T-helper 2 cell (primary cell): Measurements from ENCODE around the gene TTC22.
A peak's percentile ranks its signal among the peaks of the same experiment; 100 is the strongest.

Source experiments
- DNase-seq, 5 experiments: peaks; one replicate each; pipeline versions ENCODE4 v3.0.0 to v3.0.0-alpha.2; 2012 to 2022

Gene TTC22

DNA sequence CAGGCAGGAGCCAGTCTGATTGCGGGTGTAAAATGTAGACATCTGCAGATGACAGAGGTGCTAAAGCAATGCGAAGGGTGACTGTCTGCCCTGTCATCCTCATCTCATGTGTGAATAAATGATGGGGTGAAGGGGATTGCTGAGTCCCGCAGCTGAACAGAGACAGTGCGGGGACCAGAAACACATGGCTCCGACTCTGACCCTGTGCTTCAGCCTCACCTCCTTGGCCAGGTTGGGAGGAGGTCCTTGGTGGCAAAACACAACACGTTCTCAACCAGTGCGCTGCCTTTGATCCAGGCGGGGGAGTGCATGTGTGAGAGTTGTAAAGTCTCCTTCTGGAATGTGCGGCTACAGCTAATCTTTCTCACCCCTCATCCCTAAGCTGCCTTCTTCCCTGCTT is 32.0 kb upstream of the TTC22 start:
- DNase-seq: no peak

DNA sequence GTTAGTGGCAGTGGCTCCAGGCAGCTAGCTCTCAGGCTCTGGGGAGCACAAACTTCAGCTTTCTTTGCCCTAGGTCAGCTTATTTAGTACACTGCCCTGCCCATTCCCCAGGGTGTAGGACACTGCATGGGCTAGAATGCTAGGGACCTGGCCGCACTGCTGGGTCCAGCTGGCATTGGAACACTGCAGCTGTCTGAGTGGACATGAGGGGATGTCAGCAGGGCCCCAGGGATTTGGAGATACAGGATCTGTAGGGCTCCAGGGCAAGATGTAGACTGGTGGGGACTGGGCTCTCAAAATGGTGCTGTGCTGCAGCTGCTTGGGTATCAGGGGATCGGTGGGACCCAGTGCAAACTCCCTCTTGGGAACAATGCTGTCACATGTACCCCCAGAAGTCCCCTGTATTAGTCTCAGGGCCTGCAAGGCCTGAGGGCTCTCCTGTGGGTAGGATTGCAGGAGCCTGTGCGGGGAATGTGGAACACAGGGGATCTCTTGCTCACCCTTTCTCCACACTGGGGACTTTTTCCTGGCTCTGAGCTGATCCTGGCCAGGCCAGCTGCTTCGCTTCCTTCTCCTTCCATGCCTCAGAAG is 25.2 kb upstream of the TTC22 start:
- no peak for DNase-seq

DNA sequence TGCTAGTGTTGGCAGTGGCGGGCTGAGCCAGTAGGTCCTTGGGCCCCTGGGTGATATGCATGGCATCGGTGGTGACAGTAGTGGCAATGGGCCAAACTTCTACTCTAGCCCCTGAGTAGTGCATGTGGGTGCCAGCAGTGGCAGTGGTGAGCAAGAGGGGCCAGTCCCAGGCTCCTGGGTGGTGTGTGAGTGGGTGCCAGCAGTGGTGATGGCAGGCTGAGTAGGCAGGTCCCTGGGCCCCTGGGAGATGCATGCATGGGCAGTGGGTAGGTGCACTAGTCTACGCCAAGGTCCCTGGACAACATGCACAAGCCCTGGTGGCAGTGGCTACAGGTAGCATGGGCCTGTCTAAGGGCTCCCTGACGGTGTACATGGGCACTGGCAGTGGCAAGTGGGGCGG is 24.6 kb upstream of the TTC22 start:
- DNase-seq: no peak

DNA sequence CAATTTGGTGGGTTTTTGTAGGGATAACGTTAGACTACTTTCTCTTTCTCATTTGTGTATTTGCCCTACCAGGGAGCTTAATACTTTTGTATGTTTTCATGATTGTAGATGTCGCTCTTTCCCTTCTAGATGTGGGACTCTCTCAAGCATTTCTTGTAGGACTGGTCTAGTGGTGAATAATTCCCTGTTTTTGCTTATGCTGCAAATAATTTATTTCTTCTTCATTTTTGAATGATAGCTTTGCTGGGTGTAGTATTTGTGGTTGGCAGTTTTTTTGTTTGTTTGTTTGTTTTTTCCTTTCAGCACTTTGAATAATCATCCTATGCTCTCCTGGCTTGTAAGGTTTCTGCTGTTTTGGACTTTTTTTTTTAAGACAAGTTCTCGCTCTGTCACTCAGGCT is 22.5 kb upstream of the TTC22 start:
- no peak for DNase-seq

DNA sequence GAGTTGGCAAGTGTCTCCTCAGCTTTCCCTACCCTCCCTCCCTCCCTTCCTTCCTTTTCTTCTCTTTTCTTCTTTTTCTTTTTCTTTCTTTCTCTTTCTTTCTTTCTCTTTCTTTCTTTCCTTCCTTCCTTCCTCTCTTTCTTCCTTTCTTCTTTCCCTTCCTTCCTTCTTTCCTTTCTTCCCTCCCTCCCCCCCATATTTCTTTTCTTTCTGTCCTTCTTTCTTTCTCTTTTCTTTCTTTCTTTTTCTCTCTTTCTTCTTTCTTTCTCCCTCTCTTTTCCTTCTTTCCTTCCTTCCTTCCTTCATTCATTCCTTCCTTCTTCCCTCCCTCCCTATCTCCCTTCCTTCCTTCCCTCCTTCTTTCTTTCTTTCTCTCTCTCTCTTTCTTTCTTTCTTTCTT is 18.6 kb upstream of the TTC22 start:
- no peak for DNase-seq

DNA sequence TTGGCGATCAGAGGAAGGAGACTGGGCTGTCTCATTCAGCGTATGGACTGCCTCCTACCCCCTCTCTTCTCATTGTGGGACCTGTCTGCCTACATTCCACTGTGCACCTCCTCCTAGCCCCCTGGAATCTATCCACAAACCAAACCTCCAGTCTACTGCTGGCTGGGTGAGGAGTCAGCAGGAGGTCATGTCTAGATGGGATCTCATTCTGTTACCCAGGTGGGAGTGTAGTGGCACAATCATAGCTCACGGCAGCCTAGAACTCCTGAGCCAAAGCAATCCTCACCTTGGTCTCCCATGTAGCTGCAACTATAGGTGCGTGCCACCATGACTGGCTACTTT is 18.0 kb upstream of the TTC22 start:
- no peak for DNase-seq

DNA sequence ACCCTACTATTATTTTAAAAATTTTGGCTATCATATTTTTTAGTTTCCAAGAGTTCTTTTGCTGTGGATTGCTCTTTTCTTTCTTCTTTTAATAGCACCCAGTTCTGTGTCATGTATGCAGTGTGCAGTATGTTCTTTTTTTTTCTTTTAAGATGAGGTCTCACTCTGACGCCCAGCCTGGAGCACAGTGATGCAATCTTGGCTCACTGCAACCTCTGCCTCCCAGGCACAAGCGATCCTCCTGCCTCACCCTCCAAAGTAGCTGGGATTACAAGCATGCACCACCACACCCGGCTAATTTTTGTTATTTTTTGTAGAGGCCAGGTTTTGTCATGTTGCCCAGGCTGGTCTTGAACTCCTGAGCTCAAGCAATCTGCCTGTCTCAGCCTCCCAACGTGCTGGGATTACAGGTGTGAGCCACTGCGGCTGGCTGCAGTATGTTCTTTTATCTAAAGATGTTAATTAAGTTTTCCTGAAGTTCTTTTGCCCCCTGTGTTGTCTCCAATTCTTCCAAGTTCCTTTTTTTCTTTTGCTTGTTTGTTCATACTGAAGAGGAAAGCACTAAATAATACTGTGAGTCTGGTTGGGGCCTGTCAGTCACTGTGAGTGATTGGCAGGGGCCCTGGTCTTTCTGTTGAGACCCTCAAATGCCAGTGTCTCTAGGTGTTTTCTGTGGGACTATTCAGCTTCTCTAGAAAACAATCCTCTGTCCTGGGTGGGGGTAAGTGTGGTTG is 17.5 kb upstream of the TTC22 start:
- DNase-seq: no peak

DNA sequence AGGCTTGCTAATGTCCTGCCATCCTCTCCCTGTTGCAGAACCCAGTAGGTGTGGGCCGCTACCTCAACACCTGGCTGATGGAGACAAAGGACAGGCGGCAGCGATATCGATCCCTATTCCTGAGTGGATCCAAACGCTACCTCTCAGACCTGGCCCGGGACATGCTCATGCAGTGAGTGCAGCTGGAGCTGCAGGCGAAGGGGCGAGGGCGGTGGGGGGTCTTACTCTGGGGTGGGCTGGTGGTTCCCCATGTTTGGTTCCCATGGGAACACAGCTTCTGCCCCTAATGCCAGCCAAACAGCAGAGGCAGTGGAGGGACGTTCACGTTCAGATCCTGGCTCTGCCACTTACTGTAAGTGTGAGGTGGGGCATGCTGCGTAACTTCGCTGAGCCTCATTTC is 15.8 kb upstream of the TTC22 start:
- DNase-seq: no peak

DNA sequence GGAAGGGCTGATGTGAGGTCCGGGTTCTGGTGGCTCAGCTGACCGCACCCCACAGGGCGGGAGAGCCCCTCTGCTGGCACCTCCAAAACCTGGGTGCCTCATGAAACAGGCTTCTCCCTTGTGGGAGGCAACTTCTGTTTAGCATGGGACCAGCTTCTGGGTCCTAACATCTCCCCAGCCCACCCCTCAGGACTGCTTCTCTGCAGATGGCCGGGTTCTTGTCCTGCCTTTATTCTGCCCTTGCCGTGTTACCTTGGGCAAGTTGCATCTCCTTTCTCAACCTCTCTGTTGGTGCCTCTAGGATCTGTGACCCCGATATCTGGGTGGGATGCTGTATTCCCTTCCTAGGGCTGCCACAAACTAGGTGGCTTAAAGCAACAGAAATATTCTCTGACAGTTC is 15.0 kb upstream of the TTC22 start:
- no peak for DNase-seq

DNA sequence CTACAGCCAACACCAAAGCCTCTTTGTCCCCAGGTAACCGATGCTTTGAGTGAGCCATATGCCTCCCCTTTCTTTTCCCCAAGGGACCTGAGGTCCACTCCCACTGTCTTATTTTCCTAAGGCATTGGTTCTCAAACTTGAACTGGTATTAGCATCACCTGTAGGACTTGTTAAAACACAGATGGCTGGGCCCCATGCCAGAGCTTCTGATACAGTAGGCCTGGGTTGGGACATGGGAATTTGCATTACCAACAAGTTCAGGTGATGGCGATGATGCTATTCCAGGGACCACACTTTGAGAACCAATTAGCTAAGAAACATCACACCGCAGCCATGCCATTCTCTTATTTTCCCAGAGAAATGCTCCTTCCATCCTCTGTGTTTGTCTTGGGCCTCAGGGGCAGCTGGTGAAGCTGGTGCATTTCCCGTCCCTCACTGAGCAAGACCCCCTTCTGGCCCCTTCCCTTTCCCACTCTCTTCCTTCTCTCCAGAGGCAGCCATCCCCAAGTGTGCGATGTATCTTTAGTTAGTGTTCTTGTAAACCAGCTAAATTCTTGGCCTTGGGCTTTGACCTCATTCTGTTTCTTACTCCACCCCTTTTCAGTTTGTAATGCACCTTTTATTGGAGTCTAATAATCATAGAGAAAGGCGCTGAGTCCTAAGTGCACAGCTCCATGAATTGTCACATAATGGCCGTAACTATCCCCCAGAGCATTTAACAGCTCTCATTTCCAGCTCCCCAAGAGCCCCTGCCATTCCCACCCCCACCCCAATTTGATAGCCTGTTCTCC is 14.2 kb upstream of the TTC22 start:
- no peak for DNase-seq

DNA sequence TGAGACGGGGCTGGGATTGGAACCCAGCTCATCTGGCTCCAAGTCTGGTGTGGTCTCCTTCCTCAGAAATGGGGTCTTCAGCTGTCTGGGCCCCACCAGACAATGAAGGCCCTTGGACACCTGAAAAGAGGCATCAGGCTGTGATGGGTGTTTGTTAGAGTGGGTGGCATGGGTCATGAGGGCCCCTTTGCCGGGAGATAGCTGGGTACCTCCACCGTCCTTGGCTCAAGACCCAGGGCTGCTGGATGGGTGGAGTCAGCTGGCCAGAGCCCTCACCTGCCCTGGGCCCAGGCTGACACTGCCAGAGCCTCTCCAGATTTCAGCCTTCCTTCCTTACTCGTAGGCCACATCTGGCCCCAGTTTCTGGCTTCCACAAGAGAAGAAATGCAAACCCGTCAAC is 13.4 kb upstream of the TTC22 start:
- DNase-seq: no peak

DNA sequence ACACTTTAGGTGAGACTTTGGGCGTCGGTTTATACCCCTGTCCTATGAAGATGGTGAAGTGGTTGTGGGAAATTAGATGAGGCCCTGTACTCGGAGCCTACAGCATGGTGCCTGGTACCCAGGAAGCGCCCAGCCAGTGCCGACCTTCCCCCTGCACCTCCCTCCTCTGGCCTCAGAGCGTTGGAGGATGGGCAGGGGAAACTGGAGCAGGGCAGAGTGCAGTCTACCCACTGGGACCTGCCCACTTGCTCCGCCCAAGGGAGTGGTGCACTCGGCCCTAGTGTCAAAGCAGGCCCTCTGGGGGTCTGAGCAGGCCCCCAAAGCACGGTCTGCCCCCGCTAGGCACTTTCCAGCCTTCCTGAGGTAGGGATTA is 13.0 kb upstream of the TTC22 start:
- DNase-seq: no peak

DNA sequence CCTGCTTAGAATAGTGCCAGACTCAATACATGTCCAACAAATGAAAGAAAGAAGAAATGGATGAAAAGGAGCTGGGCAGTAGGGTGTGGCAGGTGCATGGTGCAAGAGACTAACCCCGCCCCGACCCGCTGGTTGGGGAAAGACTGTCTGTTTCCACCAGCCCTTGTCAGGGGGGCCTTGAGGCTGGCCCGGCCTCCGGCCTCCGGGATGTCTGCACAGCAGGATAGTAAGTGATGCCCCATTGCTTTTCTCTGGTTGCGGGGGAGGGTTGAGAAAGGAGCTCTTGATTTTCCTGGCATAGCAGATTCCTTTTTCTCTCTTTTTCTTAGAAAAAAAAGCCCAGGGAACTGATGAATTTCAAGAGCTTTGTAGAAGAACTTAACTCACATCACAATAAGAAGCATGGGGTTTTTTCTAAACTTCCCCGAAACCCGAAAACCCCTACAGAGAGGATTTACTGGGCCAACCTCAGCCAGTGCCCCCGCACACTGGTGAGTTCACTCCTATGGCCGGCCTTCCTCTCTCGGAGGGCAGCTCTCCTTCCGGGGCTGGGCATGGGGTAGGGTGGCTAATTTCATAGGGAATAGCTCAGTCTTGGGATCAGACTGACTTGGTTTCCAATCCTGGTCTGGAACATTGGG is 12.5 kb upstream of the TTC22 start:
- DNase-seq: no peak

DNA sequence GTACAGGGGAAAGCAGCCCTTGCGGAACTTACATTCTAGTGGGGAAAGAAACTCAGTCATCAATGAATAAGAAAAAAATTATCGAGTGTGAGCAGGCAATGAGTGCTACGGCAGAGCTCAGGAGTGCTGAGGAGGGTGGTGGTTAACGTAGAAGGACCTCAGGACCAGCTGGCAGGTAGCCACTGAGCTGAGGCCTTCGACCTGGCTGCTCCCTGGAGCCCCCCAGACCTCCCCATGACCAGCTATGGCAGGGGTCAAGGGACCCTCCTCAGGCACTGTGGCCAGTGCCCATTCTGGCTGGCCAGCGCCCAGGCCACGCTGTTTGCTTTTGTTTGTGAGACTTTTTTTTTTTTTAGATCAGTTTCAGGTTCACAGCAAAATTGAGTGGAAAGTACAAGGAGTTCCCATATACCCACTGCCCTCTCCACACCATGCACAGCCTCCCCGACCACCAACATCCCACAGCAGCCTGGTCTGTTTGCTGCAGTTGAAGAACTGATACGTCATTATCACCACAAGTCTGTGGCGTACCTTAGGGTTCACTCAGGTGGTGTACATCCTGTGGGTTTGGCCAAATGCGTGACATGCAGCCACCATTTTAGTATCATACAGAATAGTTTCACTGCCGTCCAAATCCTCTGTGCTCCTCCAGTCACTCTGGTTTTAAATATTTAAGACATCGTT is 11.8 kb upstream of the TTC22 start:
- peak in 2 of 5 experiments; percentile 14 to 65 for DNase-seq

DNA sequence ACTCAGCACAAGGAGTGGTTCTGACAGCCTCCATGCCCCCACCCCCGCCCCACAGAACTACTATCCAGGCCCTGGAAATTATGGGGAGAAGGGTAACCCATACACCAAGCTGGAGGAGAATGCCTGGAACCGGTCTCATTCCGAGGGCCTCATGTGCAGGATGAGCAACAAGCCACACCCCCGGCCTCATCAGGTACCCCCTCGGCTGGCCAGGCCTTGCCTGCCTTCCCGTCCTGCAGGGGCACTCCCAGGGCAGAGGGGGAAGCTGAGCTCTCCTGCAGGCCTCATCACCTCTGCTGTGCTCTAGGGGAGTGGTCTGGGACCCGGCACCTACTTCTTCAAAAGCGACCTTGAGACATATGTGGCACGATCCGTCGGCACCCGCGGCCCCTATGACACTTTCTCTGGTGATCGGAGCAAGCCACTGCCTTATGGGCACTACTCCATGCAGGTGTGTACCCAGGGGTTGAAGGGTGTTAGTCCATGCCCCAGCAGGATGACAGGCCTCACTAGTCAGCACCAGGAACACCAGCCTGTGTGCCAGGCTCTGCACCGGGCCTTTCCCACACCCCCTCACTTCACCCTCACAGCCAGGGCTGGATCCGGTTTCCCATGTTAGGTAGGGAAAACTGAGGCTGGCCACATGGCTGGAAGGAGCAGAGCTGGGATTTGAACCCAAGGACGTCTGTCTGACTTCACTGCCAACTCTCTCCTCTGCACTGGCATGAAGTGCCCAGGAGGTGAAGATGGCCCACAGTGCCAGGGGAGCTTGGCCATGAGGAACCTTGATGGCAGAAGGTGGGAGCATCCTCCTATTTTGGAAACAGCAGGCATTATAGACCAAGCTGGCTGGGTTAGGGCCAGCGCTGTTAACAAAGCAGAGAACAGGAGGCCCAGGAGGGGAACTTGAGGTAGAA is 10.9 kb upstream of the TTC22 start:
- DNase-seq: no peak

DNA sequence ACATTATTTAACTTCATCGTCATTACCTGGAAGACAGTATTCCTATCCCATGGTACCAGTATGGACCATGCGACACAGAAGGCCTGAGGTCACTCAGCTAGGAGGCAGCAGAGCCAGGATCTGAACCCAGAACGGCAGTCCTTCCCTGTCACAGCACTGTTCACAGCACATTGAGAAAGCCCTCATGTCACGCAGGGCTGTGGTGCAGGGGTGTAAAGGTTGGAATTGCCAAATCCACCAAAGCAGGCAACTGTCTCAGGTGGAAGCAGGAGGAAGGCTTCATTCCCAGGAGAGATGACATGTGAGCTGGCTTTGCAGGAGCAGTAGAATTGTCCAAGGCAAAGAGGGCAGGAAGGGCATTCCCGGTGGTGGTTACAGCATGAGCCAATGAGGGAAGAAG is 9.9 kb upstream of the TTC22 start:
- no peak for DNase-seq

DNA sequence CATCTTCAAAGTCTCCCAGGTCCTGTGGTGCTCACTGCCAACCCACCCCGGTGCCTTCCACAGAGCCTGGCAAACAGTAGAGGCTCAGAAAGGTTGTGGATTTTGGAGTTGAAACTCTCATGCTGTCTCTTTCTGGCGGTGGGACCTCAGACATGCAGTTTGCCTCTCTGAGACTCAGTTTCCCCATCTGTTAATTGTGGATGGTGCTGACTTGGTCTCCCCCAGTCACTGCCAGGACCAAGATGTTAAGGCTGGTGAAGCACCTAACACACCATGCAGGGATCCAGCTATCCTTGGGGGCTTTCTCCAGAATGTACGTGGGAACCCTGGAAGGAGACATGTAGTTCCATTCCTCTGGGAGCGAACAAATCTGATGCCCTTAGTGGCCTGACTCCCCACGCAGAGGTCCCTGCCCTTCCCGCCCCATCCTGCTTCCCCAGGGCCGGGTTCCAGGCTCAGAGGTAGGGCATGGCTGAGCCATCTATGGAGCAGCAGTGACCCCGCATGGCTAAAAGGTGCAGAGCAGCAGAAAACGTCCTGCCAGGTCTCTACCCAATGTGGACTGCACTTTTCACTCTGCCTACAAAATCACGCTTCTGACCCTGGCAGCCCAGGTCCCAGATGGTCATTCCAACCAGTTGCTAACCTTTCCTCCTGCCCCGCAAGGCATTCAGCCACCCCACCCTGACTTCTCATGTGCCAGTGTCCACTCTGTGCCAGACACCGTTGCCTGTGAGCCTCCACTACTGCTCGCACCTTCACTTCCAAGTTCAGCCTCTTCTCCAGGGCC is 9.2 kb upstream of the TTC22 start:
- peak in 4 of 5 experiments; percentile 33 to 63 (median 48) for DNase-seq

DNA sequence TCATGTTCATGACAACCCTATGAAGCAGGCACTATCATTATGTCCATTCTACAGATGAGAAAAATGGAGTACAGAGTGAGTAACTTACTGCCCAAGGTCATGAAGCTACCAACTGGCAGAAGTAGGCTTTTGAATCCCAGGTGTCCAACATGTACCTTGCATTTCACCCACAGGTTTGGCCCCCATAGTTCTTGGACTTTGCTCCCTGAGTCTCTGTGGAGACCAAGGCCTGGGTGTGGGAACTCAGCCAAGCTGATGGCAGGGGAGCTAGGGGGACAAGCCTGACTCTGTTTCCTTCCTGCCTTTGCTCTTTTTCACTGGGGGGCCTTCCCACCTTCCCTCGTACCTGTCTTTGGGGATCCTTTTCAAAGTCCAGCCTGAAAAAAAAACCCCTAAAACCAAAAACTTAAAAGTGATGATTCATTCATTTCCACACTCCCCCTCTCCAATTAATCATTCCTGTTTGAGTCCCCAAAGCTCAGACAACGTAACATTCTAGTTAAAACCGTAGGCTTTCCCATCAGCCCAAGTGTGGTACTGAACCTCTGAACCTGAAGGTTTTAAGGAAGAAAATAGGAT is 8.5 kb upstream of the TTC22 start:
- DNase-seq: no peak

DNA sequence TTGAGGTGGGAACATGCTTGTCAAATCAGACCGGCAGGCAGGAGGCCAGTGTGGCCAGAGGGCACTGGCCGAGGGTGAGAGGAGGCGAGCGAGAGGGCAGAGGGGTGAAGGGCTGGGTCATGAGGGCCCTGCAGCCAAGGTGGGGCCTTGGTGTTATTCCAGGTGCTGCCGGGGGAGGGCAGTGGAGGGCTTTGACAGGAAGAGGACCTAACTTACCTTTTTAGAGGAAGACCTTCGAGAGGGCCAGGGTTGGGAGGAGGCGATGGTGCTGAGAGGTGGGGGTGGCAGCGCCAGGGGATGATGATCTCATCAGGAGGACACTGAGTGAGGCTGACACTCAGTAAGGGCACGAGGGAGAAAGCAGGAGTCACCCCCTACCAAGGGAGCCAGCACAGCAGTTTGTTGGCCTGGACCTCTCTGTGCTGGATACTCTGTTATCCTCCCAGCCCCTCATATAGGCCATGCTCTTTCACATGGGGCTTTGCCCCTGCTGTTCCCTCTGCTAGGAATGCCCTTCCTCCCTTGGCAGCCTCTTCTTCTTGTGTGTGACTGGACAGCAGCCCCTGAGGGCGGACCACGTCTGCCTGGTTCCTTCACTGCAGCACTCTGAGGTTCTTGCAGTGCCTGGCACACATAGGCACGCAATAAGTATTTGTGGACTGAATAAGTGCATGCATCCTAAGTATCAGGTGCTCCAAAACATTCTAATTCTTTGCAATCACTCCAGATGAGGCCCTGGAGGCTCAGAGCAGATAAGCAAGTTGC is 7.5 kb upstream of the TTC22 start:
- DNase-seq: no peak

DNA sequence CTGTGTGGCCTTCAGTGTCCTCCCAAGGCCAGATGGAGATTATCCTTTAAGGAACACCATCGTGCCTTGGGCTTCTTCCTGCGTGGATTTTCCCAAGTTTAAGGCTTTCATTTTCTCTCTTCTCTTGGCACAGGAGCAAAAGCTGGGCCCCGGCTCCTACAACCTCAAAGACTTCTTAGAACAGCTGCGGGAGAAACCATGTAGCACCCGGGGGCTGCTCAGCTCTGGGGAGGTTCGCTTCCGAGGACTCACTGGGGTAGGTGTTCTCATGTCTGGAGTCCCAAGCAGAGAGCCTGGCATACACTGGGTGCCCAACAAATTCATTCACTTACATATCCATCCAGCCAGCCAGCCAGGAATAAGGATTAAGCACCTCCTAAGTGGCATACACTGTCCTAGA is 6.6 kb upstream of the TTC22 start:
- DNase-seq: no peak
